ENCODE data around the gene CCDC17.

DNA sequence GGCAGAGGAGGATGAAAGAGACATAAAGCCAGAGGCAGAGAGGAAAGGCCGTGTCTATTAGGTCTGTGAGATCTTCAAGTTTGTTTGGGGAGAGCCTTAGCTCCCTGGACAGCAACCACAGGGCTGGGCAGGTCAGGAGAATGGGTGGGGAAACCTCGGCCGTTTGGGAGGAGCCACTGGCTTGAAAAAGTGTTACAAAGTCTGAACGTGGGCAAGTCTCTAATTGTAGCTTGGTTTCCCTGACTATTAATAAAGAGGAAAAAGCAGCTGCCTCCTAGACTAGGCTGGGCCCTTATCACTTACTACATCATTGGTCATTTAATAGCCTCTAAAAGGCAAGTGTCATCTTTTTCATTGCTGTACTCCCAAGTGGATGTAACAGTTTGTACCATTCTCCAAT is at the start of gene CCDC17:
- TF ChIP-seq, protein P1, sequence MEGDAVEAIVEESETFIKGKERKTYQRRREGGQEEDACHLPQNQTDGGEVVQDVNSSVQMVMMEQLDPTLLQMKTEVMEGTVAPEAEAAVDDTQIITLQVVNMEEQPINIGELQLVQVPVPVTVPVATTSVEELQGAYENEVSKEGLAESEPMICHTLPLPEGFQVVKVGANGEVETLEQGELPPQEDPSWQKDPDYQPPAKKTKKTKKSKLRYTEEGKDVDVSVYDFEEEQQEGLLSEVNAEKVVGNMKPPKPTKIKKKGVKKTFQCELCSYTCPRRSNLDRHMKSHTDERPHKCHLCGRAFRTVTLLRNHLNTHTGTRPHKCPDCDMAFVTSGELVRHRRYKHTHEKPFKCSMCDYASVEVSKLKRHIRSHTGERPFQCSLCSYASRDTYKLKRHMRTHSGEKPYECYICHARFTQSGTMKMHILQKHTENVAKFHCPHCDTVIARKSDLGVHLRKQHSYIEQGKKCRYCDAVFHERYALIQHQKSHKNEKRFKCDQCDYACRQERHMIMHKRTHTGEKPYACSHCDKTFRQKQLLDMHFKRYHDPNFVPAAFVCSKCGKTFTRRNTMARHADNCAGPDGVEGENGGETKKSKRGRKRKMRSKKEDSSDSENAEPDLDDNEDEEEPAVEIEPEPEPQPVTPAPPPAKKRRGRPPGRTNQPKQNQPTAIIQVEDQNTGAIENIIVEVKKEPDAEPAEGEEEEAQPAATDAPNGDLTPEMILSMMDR (IDR thresholded peaks at IDR 0.05) = no peak
- no peak for TF ChIP-seq POLR2A (IDR thresholded peaks at IDR 0.05)

Measured in esophagus squamous epithelium (tissue), 4 donors.